ENCODE measurements around the gene MTMR3.

Gene MTMR3

DNA sequence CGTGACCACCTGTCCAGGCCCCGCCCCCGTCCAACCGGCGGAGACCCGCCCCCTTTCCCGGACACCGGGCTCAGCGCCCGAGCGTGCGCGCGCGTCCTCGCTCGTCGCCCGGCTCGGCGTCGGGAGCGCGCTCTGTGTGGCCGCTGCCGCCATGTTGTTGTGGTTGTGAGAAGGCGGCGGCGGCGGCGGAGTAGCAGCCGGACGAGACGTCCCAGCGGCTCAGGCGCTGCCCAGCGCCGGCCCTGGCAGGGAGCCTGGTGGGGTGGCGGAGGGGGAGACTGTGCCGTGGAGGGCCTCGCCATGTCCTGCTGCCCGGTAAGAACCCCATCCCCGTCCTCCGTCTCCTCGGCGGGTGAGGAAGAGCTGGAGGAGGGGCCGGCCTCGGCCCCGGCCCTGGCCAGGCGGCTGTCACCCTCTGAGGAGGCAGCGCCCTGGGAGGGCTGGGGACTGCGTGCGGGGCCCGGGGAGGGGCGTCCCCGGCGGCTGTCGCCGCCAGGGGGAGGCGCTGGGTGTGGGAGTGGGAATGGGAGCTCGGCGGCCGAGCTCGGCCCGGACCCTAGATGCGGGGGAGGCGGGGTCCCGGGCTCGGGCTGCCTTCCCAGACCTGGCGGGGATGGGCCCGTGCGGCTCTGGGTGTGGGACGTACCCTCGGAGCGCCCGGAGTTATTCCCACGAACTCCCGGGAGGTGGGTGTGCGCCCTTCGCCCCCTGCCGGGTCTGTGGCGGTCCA is at the start of gene MTMR3:
Gene MTMR3, plus strand, starts transcription at position 130 of the 730 bp plus-strand sequence. CDS start 87,886 bp downstream, outside the sequence.
- no peak for TF ChIP-seq GATA2 (IDR thresholded peaks at IDR 0.05; ENCODE audit: low read depth, low read length)
- no peak for TF ChIP-seq GATA3 (IDR thresholded peaks at IDR 0.05; ENCODE audit: low read depth, low read length)

DNA sequence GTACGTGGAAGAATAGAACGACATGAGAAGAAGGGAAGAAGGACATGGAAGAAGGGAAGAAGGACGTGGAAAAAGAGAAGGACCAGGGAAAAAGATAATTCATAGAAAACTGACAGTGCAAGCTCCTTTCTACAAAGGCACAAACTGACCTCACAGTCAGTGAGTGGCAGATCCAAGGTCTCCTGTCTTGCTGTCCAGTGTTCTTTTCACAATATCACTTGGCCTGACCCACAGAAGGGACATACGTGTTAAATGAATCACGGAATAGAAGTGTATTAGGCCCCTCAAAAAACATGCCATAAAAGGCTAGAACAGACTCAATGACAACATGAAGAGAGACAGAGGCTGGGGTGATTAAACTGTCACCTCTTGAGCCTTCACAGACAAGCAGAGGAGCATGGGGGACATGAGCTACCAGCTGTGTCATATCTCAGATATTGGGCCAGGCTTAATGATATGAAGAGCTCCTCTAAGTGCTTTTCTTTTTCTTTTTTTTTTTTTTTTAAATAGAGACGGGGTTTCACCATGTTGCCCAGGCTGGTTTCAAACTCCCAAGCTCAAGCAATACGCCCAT is 49.5 kb upstream of the MTMR3 start:
- TF ChIP-seq GATA2 (IDR thresholded peaks at IDR 0.05; ENCODE audit: low read depth, low read length) (no peak), GATA3 (IDR thresholded peaks at IDR 0.05; ENCODE audit: low read depth, low read length) (no peak)

DNA sequence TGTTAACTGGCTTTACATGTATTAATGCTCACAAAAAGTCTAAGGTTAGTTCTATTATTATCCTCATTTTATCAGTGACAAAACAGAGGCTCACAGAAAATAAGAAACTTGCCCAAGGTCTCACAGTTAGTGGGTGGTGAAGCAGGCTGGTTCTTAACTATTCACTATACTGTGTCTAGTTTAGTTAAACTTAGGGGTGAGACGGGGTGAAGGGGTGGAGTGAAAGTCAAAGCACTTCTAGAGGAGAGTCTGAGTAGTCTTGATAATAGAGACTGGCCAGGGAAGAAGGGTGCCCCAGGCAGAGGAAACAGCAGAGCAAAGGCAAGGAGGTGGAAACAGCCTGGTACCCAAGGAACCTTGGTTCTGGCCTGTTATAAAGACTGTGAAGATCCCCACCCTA is 48.9 kb upstream of the MTMR3 start:
- TF ChIP-seq GATA3 (IDR thresholded peaks at IDR 0.05; ENCODE audit: low read depth, low read length) = no peak
- no peak for TF ChIP-seq GATA2 (IDR thresholded peaks at IDR 0.05; ENCODE audit: low read depth, low read length)

DNA sequence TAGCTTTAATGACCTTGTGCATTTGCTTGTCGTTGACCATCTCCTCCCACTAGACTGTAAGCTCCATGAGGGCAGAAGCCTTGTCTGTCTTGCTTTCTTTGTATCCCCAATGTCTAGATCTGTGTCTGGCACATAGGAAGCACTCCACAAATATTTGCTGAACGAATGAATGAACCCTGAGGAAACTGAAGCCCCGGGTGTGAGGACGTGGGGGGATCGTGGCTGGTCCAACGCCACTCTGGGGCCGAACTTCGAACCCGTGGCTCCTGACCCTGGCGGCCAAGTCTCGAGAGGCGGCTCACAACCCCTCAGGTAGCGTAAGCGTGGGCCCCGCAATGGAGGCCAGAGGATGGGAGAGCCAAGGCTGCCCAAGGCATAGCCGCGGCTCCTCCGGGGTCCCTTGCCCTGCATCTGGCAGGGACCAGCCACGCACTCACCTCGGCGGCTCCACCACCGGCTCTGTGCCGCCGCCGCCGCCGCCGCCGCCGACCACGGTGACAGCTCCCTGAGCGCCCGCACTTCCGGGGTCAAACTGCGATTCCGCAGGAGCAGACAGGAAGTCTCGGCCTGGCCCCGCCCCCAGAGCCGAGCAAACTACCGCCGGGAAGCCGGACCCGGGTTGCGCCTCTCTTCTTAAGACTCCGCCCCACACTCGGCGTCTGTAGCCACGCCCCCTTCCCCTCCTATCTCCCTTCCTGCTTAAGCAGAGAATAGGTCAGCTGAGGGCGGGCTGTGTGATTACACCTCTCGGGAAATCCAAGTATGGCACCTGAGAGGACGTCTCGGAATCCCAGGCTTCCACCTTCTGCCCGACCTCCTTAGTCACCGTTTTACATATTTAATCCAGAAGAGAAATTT is 45.0 kb upstream of the MTMR3 start, which contains the start of gene ASCC2:
Gene ASCC2, minus strand, starts transcription at position 534 of the 858 bp plus-strand sequence. CDS start 5,949 bp downstream, outside the sequence.
- TF ChIP-seq GATA2 (IDR thresholded peaks at IDR 0.05; ENCODE audit: low read depth, low read length) (peak; percentile 22; the same call in 1 of the 2 replicates), GATA3 (IDR thresholded peaks at IDR 0.05; ENCODE audit: low read depth, low read length) (no peak)

DNA sequence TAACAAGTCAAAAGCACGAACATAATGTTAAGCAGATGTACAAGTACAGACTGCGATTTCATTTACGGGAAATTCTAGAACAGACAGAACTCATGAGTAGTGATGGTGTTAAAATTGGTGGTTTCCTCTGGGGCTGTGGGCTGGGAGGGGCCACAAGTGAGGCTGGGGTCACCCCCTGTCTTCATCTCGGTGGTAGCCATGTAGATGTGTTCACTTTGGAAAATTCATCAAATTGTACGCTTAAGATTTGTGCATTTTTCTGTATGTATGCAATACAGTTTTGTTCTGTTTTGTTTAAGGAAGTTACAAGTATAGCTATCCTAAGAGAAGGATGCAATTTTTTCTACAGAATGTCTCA is 44.4 kb upstream of the MTMR3 start:
- TF ChIP-seq GATA3 (IDR thresholded peaks at IDR 0.05; ENCODE audit: low read depth, low read length) (no peak), GATA2 (IDR thresholded peaks at IDR 0.05; ENCODE audit: low read depth, low read length) (no peak)

DNA sequence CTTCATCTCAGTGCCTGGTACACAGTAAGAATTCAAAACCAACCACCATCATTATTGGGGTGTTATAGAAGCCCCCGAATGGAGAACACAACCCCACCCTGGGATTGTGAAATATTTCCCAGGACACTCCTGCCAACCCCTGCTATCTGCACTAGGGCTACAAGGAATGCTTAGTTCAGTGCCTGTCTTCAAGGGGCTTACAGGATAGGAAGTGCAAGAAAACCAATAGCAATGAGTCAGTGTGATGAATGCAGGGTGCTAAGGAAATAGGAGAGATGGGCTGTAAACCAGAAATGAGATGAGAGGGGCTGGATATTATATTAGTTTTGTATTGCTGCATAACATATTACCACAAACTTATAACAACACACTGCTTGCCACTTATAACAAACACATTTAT is 43.9 kb upstream of the MTMR3 start:
- TF ChIP-seq GATA2 (IDR thresholded peaks at IDR 0.05; ENCODE audit: low read depth, low read length) = no peak
- TF ChIP-seq GATA3 (IDR thresholded peaks at IDR 0.05; ENCODE audit: low read depth, low read length) = no peak

DNA sequence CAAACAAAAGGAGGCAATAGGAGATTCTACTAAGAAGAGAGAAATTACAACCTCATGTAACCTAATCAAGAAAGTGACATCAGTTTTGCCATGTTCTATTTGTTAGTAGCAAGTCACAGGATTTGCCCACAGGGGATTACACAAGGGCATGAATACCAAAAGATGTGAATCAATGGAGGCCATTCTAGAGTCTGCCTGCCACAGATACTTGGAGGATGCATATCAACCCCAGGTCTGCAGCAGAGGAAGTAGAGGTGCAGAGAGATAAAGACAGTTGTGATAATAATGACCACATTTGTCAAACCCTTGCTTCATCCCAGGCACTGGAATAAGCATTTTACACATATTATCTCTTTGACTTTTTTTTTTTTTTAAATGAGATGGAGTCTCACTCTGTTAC is 42.5 kb upstream of the MTMR3 start:
- TF ChIP-seq GATA3 (IDR thresholded peaks at IDR 0.05; ENCODE audit: low read depth, low read length) = no peak

DNA sequence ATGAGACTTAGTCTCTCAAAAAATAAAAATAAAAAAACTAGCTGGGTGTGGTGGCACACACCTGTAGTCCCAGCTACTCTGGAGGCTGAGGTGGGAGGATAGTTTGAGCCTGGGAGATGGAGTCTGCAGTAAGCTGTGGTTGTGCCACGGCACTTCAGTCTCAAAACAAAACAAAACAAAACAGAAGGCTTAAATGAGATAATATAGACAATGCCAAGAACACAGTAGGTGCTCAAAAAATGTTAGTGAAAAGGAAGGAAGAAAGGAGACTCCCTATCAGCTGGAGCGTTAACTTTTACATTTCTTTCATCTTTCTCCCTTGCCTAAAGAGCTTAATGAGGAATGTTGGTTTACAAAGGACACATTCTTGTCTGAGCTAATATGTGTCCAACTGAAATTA is 40.8 kb upstream of the MTMR3 start:
- TF ChIP-seq GATA3 (IDR thresholded peaks at IDR 0.05; ENCODE audit: low read depth, low read length) (no peak), GATA2 (IDR thresholded peaks at IDR 0.05; ENCODE audit: low read depth, low read length) (no peak)

DNA sequence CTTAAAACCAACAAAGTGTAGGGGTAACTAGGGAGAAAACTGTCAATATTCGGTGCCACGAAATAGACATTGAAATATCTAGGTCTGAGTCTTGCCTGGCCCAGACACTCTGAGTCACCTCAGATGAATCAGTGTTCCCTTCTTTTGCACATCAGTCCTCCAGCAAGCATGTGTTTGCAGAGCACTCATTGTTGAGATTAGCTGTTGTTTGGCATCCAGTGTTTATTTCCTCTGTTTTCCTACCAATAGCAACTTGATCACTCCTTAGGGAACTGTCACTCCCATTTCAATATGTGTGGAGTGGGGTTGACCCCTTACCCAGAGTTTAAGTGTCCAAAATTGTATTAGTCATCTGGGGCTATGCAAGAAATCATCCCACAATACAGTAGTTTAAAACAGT is 40.2 kb upstream of the MTMR3 start:
- TF ChIP-seq GATA3 (IDR thresholded peaks at IDR 0.05; ENCODE audit: low read depth, low read length) (no peak), GATA2 (IDR thresholded peaks at IDR 0.05; ENCODE audit: low read depth, low read length) (no peak)

DNA sequence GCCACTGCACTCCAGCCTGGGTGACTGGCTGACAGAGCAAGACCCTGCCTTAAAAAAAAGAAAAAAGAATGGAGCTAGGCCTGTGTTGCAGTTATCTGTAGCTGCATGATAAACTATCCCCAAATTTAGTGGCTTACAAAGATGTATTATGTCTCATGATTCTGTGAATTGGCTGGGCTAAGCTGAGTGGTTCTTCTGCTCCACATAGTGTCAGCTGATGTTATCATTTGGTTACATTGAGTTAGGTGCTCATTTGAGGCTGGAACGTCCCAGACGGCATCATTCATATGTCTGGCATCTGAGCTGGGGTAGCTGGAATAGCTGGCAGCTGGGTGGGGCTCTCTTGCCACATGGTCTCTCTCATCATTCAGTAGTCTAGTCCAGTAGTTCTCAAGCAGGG is 36.7 kb upstream of the MTMR3 start:
- TF ChIP-seq GATA3 (IDR thresholded peaks at IDR 0.05; ENCODE audit: low read depth, low read length) (no peak), GATA2 (IDR thresholded peaks at IDR 0.05; ENCODE audit: low read depth, low read length) (no peak)

DNA sequence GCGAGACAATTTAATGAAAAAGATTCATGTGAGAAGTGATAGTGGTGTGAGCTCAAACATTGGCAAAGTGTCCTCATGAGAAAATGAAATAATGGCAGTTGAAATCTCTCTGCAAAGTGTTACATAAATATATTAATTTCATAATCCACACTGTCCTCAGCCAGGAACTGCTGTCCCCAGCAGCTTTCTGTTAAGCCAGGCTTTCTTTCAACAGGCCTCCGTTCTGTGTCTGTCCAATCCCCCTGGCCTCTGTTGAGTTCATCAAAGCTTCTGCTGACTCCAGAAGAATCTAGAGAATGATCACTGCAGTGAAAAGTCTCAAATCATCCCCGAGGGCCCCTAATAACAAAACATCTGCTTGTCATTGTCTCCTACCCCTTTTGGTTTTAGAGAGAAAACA is 34.9 kb upstream of the MTMR3 start:
- no peak for TF ChIP-seq GATA2 (IDR thresholded peaks at IDR 0.05; ENCODE audit: low read depth, low read length)
- TF ChIP-seq GATA3 (IDR thresholded peaks at IDR 0.05; ENCODE audit: low read depth, low read length) = no peak

DNA sequence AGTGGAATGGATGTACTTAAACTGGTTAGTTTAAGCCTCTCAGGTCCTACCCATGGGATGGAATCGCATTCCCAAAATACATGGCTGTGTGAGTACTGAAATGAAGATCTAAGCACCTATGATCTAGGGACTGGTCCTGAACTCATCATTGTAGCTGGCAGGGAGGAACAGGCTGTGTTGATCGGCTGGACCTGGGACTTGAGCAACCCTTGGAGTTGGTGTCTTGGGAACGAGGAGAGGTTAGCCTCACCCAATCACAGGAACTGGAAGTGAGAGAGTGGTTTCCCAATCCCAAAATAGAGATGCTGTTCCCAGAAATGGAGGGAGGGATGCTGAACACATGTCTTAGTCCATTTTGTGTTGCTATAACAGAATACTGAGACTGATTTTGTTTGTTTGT is 28.5 kb upstream of the MTMR3 start:
- no peak for TF ChIP-seq GATA3 (IDR thresholded peaks at IDR 0.05; ENCODE audit: low read depth, low read length)
- TF ChIP-seq GATA2 (IDR thresholded peaks at IDR 0.05; ENCODE audit: low read depth, low read length) = no peak

DNA sequence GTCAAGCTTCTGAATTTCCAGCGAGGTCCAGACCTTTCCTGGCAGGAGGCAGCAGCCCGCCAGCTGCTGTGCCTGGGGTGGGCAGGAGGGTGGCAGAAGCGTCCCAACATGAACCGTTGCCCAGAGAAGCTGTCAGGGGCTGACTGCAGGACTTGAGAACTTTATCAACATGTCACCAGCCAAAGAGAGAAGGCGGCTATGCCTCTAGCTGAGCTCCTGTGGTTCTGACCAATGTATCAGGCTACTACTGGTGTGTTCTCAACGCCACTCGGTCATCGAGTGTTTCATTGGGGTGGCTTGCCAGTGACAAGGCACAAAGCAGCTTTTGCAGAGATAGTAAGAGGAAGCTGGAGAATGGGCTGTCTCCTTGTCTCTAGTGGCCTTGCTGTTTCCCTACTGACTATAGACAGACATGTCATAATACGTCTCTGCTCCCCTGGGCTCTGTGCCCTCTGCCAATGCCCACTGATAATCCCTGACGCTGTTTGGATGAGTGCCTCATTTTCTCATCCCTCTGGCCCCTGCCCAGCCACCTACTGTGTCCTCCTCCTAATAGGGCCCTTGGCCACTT is 27.3 kb upstream of the MTMR3 start:
- no peak for TF ChIP-seq GATA3 (IDR thresholded peaks at IDR 0.05; ENCODE audit: low read depth, low read length)
- TF ChIP-seq GATA2 (IDR thresholded peaks at IDR 0.05; ENCODE audit: low read depth, low read length) = no peak

DNA sequence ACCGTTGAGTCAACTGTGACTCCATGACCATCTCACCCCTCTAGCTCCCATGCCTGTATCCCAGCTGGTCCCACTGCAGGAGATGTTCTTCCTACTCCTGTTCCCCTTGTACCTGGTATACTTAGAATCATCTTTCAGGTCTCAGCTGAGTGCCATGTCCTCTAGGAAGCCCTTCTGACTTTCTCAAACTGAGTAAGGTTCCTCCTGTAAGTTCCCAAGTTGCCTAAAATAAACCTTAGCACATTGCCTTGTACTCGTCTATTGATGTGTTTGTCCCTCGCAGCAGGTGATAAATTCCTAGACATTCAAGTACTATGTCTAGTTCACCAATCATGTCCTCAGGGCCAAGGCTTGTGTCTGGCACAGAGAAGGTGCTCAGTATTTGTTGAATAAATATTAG is 26.5 kb upstream of the MTMR3 start:
- TF ChIP-seq GATA2 (IDR thresholded peaks at IDR 0.05; ENCODE audit: low read depth, low read length) (no peak), GATA3 (IDR thresholded peaks at IDR 0.05; ENCODE audit: low read depth, low read length) (no peak)

Data from SH-SY5Y (cell line).